Activated CD4-positive, alpha-beta T cell treated with anti-CD3 and anti-CD28 coated beads, Interleukin-2, amount 50 U/mL, for 24 hours (primary cell): ENCODE measurements around the gene ZFYVE28.
"Not testable (repeated sequence)": the region's sequence is repeated elsewhere in the genome, so short reads cannot be mapped to it uniquely, and the experiment has no call there.

Experiments used
- DNase-seq, 2 donors: peaks; one replicate each; pipeline ENCODE4 v3.0.0-alpha.2; 2020; ENCODE audit warnings: low read depth in 1 of 2, low spot score in 1 of 2

Gene ZFYVE28

DNA sequence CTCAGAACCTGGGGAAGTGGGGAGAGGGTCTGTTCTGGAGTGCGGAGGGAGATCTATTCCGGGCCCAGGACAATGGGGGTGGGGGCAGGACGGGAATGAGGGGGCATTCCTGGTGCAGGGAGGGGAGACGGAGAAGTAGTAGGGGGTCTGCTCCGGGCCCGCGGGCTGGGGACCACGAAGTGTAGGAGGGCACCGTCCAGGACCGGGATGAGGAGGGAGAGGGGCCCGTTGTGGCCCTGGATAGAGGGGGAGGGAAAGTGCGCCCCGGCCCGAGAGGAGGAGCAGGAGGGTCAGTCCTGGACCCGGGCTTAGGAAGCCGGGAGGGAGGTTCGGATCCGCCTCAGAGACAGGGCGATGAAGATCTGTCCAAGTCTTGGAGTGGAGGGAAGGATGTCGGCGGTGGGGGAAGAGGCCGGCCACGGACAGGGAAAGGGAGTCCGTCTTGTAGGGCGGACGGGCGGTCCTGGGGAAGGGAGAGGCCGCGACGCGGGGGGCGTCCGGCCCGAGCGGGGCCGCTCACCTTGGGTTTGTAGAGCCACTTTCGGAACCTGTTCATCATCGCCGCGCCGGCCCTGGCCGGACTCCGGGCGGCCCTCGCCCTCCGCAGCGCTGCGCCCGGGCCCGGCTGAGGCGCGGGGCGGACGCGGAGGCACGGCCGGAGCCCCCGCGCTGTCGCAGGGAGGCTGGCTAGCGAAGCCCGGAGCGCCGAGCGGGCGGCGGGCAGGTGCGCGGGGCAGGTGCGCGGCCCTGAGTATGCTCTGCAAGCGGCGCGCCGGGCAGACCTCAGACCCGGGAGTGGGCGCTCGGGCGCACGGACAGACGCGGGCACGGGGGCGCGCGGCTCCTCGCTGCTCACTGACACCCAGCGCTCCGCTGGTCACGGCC lies at the start of gene ZFYVE28:
TSS of gene ZFYVE28 (minus strand) at position 881 of the 885 bp plus-strand sequence. CDS start at position 559, 322 bp downstream.
- no peak for DNase-seq

DNA sequence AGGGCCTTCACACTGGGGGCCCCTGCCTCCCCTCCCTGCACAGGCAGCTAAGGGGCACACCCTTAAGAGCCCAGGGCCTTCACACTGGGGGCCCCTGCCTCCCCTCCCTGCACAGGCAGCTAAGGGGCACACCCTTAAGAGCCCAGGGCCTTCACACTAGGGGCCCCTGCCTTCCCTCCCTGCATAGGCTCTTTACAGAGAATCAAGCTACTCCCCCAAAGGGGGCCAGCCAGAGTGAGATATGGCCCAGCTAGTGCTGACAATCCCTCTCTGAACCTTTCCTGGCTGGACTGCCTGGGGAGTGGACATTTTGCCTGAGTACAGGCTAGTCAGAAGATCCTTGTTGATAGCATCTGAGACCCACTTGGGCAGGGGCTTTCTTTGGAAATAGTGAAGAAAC lies 47.1 kb upstream of the ZFYVE28 start:
- DNase-seq: not testable (repeated sequence)

DNA sequence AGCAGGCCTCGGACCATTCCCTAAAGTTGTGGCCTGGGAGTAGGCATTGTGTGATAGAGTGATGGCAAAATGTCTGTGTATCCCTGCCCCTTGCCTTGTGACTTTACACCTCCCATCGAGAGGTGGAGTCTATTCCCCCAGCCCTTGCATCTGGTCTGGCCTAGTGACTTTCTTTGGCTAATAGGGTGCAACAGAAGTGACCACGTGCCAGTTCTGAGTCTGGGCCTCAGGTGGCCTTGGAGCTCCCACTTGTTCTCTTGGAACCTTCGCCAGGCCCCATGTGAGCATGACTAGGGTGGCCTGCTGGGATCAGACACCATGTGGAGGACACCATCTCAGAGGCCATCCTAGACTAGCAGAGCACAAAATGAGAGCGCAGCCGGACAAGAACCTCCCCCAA lies 46.6 kb upstream of the ZFYVE28 start:
- no peak for DNase-seq

DNA sequence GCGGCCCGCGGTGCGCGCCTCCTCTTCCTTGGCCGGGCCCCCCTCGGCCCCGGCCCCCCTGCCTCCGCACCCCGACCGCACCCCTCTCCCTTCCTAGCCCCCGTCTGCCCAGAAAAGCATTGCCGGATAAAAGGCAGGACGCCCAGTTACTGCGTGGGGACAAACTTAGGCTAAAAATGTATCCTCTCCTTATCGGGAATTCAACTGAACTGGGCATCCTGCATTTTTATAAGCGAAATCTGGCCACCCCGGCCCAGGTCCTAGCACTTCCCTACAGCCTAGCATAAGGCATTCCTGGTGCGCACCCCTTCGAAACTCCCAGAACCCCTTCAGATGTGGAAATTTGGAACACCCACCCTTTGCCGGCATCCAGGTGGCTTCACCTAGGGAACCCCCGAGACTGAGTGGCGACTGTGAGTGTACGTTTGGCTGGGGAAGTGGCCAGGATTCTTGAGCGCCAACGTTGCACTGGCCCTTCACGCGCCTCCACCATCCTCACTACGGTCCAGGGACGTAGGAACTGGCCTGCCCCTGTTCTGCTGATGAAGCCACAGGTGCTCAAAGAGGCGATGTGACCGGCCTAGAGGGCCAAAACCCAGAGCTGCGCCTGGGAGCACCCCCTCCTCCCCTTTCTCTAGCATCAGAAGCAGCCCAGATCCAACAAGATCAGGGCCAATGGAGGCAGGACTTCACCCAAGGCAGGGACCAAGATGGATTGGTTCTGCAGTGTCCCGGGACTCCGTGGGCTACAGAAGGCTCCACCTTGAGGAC lies 44.7 kb upstream of the ZFYVE28 start:
- DNase-seq: no peak

DNA sequence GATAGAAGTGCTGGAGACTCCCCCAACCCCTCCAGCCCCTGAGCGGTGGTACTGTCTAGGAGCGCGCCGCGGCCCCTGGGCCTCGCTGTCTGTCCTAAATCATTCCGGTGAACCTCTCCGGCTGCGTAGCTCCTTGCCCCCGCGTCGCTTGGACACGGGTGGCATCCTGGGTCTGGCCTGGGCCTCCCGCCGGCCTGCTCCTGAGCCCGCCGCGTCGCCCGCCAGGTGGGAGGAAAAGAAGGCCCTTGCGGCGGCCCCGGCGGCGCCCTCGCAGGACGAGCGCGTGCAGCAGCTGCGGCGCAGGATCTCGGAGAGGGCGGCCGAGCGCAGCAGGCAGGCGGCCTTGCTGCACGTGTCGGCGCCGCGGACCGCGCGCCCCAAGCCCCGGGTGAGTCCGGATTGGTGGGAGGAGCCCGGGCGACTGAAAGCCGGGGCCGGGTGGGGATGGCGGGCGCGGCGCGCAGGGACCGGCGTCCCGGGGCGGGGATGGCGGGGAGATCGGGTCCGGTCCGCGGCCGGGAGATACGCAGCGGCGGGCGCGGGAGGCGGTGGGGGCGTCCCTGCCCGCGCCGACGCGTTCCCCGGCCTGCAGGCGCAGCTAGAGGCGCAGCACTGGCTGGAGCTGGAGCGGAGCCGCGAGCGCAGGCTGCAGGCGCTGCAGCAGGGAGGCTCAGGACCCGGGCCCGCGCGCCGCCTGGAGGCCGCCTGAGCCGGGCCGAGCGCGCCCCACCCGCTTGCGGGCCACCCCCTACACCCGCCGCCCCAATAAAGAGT lies 44.0 kb upstream of the ZFYVE28 start:
- DNase-seq: peak; percentile 32 to 36

DNA sequence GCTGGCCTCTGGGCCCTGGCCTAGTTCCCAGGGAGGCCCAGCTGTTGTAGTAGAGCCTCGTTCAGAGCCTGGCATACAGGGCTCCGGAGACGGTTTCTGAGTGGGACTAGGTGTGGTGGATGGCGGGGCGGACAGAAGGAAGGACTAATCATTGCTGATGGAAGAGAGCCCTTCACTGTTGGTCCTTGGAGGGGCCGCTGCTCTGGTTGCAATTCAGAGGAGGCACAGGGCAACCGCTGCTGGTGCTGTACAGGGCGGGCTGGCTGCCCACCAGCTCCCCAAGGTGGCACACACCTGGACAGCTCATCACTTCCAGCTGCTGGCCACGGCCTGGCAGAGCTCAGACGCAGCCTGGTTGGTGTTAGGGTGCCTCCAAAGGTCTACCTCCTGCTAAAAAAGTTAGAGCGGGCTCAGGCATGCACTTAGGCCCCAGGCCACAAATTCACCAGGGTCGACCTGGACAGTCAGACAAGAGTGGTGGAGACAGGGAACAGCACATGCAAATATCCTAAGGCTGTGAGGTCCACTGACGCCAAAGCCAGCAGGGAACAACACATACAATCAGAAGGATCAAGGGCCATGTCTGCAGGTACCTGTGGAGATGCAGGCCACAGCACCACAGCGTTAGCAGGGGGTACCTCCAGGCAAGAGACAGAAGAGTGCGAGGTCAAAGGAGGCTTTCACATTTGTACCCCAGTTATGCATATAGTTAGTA lies 43.0 kb upstream of the ZFYVE28 start:
- no peak for DNase-seq

DNA sequence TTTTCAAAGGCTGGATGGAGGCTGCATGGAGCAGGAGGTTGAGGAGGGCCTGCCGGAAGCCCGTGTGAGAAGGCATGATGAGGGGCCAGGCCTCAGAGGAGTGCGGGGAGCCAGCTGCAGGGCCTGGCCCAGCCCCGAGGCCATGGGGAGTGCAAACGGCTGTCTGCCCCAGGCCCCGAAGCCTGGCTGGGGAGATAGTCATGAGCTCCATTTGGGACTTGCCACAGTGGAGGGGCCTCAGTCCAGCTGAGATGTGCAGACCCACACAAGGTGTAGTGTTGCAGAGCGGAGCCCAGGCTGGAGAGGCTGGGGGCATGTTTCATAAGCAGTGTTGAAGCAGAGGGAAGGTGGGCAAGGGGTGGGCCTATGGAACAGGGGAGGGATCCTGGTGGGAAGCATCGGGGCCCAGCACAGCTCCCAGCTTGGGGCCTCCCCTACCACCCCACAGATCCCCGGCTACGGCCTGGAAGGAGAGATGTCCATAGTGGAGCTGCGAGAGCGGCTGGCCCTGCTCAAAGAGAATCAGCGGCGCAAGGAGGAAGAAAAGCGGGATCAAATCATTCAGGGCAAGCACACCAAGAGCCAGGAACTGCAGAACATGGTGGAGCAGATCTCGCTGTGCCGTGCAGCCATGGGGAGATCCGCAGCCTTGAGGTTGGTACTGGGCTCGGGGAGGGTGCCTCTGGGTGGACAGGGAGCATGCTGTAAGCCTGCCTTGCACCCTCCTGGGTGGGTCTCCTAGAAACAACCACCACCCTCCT lies 41.3 kb upstream of the ZFYVE28 start:
- DNase-seq: no peak

DNA sequence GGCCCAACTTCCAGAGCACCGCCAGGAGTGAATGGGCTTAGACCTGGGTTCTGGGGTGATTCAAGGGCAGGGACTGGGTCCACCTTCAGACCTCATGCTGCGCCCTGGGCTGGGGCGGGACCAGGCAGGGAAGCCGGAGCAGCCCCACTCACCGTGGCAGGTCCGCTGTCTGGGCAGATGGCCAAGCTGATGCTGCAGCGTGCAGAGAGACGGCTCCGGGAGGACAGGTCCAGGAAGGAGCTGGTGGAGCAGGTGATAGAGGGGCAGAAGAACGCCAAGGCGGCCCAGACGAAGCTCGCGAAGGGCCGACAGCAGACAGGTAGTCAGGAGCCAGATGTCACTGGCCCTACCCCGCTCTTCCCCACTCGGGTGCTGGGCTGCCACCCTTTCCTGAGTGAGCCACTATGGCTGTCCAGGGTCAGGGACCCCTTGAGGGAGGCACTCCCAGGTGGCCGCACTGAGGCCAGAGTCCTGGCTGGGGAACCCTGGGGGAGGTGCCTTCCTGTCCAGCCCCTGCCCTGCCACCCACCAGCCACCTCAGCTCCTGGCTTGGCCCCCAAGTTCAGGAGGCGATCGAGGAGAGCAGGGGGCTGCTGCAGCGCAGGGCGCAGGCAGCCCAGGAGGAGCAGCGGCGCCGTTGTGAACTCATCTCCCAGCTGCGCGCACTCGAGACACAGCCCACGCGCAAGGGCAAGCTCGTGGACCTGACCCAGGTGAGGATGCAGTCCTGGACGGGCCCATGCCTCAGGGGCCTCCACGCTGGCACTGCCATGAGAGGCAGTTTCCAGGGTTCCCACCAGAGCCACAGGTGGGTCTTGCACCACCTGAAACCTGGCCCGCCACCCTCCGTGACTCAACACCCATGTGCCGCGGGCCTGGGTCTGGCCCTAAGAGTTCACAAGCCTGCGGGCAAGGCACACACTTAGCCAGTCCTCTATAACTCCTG lies 40.4 kb upstream of the ZFYVE28 start:
- no peak for DNase-seq

DNA sequence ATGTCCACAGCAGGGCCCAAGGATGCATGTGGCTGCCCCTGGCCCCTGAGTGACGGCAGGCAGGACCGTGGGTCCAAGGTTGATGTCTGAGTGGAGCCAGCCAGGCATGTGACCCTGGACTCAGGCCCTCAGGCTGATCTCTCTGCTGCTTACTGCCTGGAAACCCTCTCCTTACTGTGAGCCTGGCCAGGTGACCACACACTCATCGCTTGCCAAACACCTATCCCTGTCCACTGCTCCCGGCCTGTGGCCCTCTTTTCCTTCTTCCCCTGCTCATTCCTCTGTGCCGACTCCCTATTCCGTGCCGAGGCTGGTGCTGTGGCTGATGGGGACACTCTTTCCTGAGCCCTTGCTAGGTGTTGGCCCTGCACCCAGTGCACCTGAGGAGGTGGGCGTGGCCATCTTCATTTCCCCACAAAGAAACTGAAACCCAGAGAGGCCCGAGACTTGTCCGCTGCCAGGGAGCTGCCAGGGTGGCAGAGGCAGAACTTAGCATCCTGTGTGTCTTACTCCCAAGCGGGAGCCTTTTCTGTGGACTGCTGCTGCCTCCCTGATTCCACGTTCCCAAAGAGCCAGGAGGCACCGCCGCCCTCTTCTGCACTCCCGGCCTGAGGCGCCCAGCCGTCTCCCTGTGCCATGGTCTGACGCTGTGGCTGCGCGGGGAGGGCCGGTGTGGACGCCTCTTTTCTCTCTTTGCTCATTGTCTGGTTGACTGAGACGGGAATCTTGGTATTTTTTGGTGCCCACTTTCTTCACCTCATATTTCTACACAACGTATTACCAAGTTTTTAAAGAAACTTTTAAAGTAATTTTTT lies 39.2 kb upstream of the ZFYVE28 start:
- DNase-seq: no peak

DNA sequence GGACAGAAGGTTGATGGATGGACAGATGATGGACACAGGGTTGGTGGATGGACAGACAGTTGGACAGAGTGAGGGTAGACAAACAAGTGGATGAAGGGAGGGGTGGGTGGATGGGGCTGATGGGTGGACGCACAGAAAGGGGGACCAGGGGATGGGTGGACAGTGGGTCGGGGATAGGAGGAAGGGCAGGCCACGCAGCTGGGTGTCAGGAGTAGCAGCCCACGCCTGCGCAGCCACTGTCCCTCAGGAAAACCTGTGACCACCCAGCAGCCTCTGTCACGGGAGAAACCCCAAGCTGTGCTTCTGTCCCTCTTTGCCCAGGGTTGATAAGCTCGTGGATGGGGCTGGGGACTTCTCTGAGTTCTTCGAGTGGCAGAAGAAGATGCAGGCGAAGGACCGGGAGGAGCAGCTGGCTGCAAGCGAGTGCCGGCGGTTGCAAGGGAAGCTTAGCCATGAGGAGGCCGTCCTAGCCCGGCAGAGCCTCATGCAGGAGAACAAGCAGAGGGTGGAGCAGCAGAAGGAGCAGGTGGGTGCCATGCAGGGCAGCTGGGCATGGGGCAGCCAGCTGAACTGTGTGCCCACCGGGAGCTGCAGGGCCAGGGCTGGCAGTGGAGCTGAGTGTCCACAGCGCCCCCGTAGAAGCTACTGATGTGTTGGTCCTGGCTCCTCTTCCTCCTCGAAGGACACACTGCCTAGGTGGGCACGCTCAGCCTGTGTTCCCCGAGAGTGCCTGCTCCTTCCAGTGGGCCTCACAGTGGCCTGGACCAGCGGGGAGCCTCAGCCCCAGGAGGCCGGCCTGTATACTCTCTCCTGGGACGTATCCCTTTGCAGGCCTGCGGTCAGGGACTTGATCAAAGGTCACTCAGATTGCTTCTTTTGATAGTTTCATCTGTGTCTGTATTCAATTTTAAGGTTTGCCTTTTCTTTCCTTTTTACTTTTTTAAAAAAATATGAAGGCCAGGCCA lies 33.7 kb upstream of the ZFYVE28 start:
- no peak for DNase-seq

DNA sequence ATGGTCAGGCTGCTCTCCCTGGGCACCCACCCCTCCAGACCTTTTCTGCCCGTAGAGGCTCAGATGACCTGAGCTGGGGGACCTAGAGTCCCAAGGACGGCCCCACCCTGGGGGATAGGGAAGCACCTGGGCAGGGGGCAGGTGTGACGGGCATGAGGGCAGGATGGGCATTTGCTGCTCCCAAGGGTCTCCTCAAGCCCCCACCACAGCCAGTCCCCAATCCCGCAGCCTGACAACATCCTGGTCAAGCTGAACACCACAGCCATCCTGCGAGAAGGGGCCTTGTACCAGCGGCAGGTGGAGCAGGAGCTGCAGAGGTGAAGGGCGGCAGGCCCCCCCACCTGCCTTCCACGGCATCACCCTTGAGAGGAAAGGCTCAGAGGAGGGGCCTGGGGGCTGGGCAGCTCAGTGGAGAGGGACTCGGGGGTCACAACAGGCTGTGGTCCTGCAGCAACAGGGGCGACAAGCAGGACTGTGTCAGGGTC lies 32.6 kb upstream of the ZFYVE28 start:
- DNase-seq: no peak

DNA sequence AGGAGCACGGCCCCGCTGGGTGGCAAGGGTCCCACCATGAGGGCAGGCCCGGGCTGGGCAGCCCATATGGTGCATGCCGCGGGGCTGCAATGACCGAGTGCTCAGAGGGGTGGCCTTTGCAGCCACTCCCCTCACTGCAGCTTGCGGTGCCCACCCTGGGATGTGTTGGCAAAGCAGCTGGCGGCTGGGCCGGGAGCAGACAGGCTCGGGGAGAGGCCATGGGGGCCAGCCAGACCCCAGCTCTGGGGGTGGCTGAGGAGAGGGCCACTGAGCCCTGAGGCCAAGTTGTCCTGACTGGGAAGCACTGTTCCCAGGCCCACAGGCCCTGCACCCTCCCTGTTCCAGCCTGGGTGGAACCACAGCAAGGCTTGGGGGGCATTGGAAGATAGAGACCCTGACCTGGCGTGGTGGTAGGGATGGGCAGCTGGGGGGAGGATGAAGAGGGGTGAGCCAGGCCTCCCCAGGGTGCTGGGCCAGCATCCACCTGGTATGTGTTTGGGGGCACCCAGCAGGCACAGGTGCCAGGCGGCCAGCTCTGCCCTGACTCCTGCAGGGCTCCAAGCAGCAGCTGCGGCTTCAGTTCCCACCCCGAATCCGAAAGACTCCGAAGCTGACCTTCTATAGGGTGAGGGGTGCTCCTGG lies 32.1 kb upstream of the ZFYVE28 start:
- no peak for DNase-seq

DNA sequence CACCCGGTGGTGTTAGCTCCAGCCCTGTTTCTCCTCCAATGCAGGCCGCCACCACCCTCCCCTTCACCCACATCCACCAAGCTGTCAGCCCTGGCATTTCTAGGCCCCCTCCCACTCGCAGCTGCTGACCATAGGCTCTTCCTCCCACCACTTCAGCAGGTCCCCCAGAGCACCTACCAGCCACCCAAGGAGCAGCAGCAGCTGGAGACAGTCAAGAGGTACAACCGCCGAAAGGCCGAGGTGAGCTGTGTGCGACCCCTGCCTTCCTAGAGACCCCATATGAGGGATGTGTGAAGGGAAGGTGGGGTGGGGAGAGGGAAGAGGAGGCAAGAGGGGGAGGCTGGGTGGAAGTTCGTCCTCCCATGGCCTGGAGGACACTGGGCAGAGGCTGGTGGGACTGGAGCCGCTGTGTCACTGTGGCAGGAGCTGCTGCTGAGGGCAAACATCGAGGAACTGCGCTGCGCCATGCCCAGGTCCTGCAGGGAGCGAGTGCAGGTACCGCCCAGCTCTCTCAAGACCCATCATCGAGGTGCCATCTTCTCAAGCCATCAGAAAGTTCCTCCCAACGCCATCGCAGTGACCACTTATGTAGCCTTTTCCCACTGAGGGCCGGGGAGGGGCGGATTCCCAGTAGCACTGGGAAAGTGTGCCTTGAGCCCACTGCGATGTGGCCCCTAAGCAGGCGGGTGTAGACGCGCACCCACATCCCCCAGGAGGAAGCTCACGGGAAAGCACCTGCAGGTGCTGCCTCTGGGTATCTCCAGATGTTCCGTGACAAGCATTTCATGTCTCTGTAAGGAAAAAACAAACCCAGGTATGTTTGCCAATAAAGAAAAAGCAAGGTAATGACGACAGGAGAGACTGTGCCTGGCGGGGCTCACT lies 31.3 kb upstream of the ZFYVE28 start:
- no peak for DNase-seq

DNA sequence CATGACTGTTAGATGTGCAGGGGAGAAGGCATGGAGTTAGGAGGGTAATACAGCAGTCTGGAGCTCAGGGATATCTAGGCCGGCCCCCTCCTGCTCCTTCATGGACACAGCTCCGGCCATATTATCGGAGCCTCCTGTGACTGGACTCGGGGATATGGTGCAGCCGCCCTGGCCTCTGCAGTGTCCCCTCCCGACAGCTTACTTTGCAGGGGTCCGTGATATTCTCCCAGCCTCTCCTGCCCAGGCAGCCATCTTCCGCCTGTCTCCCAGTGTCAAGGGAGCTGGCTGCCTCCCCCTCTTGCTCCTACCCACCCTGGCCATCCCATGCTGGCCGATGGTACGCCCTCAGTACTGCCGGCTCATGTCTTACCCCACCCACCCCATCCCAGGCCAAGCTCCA lies 30.6 kb upstream of the ZFYVE28 start:
- DNase-seq: no peak

DNA sequence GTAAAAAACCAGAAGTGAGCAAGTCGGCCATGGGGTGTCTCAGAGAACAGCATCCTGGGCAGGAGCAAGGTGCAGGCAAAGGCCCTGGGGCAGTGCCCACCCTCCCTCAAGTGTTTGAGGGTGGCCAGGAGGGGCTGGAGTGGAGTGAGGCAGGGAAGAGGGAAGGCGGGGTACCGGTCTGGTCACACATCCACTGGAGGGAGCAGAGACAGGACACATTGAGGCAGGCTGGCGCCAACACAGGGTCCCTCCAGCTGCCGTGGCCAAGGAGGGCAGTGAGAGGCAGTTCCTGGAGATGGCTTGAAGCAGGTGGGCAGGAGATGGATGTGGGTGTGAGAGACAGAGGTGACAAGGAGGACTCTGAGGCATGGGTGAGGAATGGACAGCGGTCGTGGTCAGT lies 30.1 kb upstream of the ZFYVE28 start:
- DNase-seq: no peak
